ENCODE measurements around the gene FAIM2. TPM values are rescaled to one million over a fixed set of nuclear protein-coding genes. Genes with fewer than 3 reads are reported as not detected.

Gene FAIM2
- total RNA-seq, 1 experiment from 2014 or later = 0.22 TPM

DNA sequence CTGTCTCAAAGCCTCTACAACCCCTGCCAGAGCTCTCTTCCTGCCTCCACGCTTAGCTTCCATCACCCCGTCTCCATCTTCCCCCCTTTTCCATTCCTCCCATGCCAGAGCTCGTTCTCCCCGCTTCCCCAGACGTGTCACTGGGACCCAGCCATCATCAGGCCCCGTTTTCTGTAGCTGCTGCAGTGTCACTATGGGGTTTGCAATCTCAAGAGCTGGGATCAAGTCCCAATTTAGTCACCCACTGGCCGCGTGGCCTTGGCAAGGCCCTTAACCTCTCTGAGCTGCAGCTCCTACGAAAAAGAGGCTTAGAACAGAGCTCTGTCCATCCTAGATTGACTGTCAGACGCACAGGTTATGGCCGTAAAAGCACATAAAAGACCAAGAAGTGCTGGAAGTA, 901 bp upstream of the FAIM2 start:
- Mint-ChIP-seq H3K36me3 (no peaks in the 10 kb centered on the region), H3K27ac (no peak overlapping the region), H3K27me3 (ENCODE audit: low read depth) (peaks cover 41% of the 10 kb centered on the region), H3K4me3 (peak overlapping the region; percentile 66), H3K4me1 (peaks cover 15% of the 10 kb centered on the region), H3K9me3 (no peaks in the 10 kb centered on the region)
- TF ChIP-seq, protein P1, sequence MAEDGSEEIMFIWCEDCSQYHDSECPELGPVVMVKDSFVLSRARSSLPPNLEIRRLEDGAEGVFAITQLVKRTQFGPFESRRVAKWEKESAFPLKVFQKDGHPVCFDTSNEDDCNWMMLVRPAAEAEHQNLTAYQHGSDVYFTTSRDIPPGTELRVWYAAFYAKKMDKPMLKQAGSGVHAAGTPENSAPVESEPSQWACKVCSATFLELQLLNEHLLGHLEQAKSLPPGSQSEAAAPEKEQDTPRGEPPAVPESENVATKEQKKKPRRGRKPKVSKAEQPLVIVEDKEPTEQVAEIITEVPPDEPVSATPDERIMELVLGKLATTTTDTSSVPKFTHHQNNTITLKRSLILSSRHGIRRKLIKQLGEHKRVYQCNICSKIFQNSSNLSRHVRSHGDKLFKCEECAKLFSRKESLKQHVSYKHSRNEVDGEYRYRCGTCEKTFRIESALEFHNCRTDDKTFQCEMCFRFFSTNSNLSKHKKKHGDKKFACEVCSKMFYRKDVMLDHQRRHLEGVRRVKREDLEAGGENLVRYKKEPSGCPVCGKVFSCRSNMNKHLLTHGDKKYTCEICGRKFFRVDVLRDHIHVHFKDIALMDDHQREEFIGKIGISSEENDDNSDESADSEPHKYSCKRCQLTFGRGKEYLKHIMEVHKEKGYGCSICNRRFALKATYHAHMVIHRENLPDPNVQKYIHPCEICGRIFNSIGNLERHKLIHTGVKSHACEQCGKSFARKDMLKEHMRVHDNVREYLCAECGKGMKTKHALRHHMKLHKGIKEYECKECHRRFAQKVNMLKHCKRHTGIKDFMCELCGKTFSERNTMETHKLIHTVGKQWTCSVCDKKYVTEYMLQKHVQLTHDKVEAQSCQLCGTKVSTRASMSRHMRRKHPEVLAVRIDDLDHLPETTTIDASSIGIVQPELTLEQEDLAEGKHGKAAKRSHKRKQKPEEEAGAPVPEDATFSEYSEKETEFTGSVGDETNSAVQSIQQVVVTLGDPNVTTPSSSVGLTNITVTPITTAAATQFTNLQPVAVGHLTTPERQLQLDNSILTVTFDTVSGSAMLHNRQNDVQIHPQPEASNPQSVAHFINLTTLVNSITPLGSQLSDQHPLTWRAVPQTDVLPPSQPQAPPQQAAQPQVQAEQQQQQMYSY (CRISPR knock-in tag; IDR thresholded peaks at IDR 0.05) = no peak
- TF ChIP-seq GTF2I (CRISPR knock-in tag; conservative IDR thresholded peaks at IDR 0.05) = no peak
- TF ChIP-seq, protein P2, sequence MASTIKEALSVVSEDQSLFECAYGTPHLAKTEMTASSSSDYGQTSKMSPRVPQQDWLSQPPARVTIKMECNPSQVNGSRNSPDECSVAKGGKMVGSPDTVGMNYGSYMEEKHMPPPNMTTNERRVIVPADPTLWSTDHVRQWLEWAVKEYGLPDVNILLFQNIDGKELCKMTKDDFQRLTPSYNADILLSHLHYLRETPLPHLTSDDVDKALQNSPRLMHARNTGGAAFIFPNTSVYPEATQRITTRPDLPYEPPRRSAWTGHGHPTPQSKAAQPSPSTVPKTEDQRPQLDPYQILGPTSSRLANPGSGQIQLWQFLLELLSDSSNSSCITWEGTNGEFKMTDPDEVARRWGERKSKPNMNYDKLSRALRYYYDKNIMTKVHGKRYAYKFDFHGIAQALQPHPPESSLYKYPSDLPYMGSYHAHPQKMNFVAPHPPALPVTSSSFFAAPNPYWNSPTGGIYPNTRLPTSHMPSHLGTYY (CRISPR knock-in tag; IDR thresholded peaks at IDR 0.05) = no peak
- TF ChIP-seq, protein P3, sequence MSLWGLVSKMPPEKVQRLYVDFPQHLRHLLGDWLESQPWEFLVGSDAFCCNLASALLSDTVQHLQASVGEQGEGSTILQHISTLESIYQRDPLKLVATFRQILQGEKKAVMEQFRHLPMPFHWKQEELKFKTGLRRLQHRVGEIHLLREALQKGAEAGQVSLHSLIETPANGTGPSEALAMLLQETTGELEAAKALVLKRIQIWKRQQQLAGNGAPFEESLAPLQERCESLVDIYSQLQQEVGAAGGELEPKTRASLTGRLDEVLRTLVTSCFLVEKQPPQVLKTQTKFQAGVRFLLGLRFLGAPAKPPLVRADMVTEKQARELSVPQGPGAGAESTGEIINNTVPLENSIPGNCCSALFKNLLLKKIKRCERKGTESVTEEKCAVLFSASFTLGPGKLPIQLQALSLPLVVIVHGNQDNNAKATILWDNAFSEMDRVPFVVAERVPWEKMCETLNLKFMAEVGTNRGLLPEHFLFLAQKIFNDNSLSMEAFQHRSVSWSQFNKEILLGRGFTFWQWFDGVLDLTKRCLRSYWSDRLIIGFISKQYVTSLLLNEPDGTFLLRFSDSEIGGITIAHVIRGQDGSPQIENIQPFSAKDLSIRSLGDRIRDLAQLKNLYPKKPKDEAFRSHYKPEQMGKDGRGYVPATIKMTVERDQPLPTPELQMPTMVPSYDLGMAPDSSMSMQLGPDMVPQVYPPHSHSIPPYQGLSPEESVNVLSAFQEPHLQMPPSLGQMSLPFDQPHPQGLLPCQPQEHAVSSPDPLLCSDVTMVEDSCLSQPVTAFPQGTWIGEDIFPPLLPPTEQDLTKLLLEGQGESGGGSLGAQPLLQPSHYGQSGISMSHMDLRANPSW (CRISPR knock-in tag; conservative IDR thresholded peaks at IDR 0.05; ENCODE audit: low read depth) = no peak
- TF ChIP-seq E2F1 (CRISPR knock-in tag; IDR thresholded peaks at IDR 0.05) = no peak
- no peak for TF ChIP-seq CREB1 (CRISPR knock-in tag; IDR thresholded peaks at IDR 0.05)
- TF ChIP-seq ZNF317 (CRISPR knock-in tag; IDR thresholded peaks at IDR 0.05; ENCODE audit: borderline replicate concordance, low read depth) = no peak
- no peak for TF ChIP-seq TP53 (CRISPR knock-in tag; IDR thresholded peaks at IDR 0.05)
- TF ChIP-seq, protein P4, sequence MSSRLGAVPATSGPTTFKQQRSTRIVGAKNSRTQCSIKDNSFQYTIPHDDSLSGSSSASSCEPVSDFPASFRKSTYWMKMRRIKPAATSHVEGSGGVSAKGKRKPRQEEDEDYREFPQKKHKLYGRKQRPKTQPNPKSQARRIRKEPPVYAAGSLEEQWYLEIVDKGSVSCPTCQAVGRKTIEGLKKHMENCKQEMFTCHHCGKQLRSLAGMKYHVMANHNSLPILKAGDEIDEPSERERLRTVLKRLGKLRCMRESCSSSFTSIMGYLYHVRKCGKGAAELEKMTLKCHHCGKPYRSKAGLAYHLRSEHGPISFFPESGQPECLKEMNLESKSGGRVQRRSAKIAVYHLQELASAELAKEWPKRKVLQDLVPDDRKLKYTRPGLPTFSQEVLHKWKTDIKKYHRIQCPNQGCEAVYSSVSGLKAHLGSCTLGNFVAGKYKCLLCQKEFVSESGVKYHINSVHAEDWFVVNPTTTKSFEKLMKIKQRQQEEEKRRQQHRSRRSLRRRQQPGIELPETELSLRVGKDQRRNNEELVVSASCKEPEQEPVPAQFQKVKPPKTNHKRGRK (CRISPR knock-in tag; IDR thresholded peaks at IDR 0.05; ENCODE audit: borderline replicate concordance) = no peak
- TF ChIP-seq, protein P5, sequence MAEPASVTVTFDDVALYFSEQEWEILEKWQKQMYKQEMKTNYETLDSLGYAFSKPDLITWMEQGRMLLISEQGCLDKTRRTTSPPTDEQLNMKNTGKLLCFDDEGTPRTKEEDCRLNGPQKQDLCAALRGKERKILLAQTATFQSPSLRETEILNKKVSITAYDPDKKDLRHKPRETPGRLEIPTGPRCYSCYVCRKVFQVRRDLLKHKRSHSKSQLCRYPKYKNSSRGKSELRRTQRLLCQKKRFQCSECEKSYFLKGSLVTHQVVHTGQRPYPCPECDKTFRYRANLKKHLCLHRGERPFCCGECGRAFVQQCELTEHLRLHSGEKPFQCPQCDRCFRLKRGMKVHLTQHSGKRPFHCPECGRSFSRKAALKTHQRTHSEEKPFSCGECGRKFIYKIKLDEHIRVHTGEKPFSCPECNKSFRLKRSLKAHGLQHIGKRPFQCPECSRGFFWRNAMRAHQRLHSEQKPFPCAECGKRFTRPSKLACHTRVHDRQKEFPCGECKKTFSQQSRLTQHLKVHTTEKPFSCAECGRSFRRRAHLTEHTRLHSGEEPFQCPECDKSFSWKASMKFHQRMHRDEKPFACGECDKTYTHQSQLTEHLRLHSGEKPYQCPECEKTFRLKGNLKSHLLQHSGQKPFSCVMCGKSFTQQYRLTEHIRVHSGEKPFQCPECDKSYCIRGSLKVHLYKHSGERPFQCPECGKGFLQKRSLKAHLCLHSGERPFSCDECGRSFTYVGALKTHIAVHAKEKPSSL (CRISPR knock-in tag; conservative IDR thresholded peaks at IDR 0.05) = no peak
- no peak for TF ChIP-seq HMGA2 (CRISPR knock-in tag; IDR thresholded peaks at IDR 0.05)
- TF ChIP-seq TEAD1 (CRISPR knock-in tag; IDR thresholded peaks at IDR 0.05) = no peak
- no peak for TF ChIP-seq FOXK1 (CRISPR knock-in tag; IDR thresholded peaks at IDR 0.05)
- TF ChIP-seq TCF7 (CRISPR knock-in tag; IDR thresholded peaks at IDR 0.05; ENCODE audit: low read depth) = no peak
- TF ChIP-seq, protein P6, sequence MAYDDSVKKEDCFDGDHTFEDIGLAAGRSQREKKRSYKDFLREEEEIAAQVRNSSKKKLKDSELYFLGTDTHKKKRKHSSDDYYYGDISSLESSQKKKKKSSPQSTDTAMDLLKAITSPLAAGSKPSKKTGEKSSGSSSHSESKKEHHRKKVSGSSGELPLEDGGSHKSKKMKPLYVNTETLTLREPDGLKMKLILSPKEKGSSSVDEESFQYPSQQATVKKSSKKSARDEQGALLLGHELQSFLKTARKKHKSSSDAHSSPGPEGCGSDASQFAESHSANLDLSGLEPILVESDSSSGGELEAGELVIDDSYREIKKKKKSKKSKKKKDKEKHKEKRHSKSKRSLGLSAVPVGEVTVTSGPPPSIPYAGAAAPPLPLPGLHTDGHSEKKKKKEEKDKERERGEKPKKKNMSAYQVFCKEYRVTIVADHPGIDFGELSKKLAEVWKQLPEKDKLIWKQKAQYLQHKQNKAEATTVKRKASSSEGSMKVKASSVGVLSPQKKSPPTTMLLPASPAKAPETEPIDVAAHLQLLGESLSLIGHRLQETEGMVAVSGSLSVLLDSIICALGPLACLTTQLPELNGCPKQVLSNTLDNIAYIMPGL (CRISPR knock-in tag; IDR thresholded peaks at IDR 0.05) = no peak
- TF ChIP-seq GRHL2 (CRISPR knock-in tag; IDR thresholded peaks at IDR 0.05; ENCODE audit: insufficient replicate concordance, severe bottlenecking) = no peak
- TF ChIP-seq ZSCAN18 (CRISPR knock-in tag; IDR thresholded peaks at IDR 0.05) = no peak
- TF ChIP-seq CREM (CRISPR knock-in tag; IDR thresholded peaks at IDR 0.05) = no peak
- no peak for TF ChIP-seq ZNF671 (CRISPR knock-in tag; IDR thresholded peaks at IDR 0.05)
- ATAC-seq = no peak
- POLR2A ChIA-PET = no interaction called here
- CTCF ChIA-PET = interaction anchor here (0.8 to 4.6 kb wide), 6 partner anchors 25 to 151 kb away, joined by 3 to 26 read pairs (median 4); no protein-coding TSS in a partner anchor
- no peak for DNase-seq (ENCODE audit: low spot score)
